NCI-H748 treated with DMSO at 0.1 percent for 48 hours (cell line): ENCODE data around the gene ZBTB4.
A peak's percentile ranks its signal among the peaks of the same experiment; 100 is the strongest.

Experiments
- DNase-seq: peaks from one replicate; lab custom pipeline; 2025; lab: John Stamatoyannopoulos, UW

The ZBTB4 gene

GRCh38 chr17:7440113-7440833, 39.2 kb downstream of the ZBTB4 start:
- peak; percentile 31 for DNase-seq

- no peak for DNase-seq
Measured at GRCh38 chr17:7439462-7440112, 39.8 kb downstream of the ZBTB4 start, which contains the start of gene FGF11. Gene FGF11 (plus strand): TSS chr17:7439512. CDS start chr17:7439621, 109 bp downstream.

DNA sequence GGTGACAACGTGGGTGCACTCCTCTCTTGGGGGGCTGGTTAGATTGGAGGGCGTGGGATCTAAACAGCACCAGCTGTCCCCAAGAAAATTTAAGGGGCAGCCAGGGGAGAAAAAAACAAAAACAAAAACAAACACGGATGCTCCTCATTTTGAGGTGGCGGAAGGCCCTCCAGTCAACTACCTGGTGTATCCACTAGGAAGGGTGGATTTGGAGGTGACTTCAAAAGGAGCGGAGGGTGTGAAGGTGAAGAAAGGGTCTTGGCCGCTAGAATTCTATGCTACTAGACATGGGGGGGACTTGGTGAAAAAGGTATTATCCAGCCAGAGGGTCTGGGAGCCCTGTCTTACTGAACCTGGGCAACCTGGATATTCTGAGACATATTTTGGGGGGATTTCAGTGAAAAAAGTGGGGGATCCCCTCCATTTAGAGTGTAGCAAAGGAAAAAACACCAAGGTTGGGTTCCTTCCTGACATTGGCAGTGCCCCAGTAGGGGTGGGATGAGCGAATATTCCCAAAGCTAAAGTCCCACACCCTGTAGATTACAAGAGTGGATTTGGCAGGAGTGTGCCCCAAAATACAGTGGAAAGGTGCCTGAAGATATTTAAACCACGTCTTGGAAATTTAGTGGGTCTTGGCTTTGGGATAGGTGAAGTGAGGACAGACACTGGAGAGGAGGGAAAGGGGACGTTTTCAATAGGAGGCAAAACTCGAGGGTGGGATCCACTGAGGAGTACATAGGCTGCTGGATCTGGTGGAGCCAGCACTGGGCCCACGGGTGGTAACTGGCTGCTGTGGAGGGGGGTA, 40.6 kb downstream of the ZBTB4 start:
- DNase-seq = no peak

DNA sequence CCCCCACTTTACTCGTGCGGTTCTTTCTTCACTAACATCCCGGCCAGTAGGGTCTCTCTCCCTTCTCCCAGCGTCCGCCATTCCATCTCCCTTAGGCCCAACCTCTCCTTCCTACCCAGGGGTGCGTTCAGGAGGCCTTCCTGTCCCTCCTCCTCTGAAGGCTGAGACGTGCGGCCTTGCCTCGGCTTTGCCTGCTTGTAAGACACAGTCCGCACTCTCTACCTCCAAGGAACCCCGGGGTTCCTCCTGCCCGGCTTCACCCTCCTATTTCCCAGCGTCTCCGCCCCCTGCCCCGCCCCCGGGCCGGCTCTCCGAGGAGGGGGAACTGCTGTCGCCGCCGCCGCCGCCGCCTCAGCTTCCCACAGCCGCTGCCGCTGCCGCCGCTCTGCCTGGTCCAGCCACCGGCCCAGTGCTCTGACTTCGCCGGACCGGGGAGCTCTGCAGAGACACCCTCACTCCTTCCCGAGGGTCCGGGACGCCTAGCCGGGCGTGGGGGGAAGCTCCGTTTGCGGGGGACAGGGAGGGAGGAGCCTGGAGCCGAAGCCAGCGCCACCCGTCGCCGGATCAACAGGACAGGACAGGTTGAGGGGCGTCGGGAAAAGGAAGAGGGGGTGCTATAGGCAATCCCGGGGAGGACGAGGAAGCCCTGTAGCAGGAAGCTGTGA, 41.3 kb downstream of the ZBTB4 start:
- DNase-seq = peak; percentile 60

- DNase-seq = no peak
Measured at GRCh38 chr17:7437369-7437863, 42.0 kb downstream of the ZBTB4 start.

DNA sequence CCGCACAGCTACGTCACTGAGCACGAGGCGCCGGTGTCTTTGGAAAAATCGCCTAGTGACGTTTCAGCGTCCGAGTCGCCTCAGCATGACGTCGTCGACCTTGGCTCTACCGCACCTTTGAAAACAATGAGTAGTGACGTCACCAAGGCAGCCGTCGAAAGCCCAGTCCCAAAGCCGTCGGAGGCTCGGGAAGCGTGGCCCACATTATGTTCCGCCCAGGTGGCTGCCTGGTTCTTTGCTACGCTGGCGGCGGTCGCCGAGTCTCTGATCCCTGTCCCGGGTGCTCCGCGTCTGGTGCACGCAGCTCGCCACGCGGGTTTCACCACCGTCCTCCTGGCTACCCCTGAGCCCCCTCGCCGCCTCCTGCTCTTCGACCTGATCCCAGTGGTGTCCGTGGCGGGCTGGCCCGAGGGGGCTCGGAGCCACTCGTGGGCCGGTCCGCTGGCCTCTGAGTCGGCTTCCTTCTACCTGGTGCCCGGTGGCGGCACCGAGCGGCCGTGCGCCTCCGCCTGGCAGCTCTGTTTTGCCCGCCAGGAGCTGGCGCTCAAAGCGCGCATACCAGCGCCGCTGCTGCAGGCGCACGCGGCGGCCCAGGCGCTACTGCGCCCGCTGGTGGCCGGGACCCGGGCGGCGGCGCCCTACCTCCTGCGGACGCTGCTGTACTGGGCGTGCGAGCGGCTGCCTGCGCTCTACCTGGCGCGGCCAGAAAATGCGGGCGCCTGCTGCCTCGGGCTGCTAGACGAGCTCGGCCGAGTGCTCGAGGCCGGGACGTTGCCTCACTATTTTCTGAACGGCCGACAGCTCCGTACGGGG, 42.7 kb downstream of the ZBTB4 start:
- peak; percentile 78 for DNase-seq

DNA sequence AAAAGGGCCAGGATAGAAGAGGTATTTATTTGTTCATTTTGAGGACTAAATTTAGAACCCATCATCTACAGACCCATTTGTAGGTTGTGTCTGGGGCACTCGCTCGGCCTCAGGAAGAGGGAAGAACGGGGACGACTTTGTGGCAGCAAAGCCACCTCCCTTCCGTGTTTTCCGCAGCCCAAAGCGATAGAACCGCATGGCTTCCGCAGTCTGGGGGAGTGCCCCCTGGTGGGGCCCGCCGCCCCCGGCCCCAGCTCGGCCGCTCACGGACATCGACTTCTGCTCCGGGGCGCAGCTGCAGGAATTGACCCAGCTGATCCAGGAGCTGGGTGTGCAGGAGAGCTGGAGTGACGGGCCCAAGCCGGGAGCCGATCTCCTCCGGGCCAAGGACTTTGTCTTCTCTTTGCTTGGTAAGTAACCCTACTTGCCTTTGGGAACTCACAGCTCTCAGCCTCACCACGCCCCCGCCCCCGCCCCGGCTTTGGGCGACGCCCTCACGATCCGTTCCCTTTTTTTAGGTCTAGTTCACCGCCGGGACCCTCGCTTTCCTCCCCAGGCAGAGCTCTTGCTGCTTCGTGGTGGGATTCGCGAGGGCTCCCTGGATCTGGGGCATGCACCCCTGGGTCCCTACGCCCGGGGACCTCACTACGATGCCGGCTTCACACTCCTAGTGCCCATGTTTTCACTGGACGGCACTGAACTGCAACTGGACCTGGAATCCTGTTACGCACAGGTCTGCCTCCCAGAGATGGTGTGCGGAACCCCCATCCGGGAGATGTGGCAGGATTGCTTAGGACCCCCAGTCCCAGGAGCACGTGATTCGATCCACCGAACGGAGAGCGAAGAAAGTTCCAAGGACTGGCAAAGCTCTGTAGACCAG, 43.5 kb downstream of the ZBTB4 start:
- DNase-seq = peak; percentile 50

DNA sequence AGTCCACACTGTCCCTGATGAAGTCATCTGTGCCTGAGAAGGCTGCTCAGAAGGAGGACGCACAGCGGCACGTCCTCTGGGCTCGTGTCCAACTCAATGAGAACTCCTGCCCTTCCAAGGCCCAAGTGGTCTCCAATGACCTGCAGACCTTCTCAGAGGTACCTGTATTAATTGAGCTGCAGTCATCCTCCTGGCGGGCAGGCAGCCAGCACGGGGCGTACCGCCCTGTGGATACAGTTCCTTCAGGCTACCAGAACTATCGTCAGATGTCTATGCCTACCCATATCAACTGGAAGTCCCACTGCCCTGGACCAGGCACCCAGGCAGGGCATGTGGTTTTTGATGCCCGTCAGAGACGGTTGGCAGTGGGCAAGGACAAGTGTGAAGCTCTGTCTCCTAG, 47.1 kb downstream of the ZBTB4 start:
- DNase-seq = no peak

DNA sequence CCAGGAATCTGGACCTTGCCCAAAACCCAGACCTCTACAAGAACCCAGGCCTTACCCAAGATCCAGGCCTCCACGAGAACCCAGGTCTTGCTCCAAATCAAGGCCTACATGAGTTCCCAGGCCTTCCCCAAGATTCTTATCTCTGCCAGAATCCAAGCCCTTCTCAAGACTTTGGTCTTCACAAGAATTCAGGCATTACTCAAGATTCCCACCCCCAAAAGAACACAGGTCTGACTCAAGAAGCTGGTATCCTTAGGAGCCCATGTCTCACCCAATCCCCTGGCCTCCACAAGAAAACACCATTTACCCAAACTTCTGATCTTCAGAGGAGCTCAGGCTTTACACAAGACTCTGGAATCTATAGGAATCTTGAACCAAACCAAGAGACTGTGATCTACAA, 48.2 kb downstream of the ZBTB4 start:
- DNase-seq = no peak

- DNase-seq = no peak
Measured at GRCh38 chr17:7429722-7430121, 49.7 kb downstream of the ZBTB4 start.

DNA sequence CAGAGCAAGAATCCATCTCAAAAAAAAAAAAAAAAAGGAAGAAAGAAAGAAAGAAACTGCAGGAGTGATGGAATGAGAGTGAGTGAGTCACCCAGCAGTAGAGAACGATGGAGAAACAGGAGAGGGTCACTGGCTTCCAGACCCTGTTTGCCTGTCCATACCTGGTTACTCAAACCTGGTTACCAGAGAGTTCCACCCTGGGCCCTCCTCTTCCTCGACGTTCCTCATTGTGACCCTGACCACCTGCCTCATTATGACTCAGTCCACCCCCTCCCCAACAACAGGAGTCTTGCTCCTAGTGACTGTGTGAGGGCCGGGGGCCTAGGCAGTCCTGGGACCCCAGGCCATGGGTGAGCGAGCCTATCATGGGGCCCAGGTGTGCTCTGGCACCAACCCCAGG, 50.9 kb downstream of the ZBTB4 start, which contains the start of gene SPEM3:
Gene SPEM3 (plus strand): TSS at position 301 of the 400 bp plus-strand sequence. CDS start 46 bp downstream, at position 347.
- DNase-seq = no peak

DNA sequence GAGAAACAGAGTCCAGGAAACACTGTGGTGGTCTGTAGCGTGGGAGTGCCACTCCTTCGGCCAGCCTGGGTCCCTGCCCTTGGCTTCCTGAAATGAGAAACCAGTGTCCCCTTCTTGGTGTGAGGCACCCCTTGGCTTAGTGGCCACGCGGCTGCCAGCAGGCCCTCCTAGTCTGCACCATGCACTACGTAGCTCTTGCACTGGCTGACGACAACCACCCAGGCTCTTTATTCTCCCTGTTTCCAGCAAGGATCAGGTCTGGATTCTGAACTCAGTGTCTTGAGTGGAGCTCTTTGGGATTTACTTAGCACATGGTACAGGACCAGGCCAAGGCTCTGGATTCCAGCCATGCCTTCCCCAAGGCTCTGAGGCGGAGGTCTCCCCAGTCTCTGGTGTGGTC, 51.9 kb downstream of the ZBTB4 start:
- no peak for DNase-seq

DNA sequence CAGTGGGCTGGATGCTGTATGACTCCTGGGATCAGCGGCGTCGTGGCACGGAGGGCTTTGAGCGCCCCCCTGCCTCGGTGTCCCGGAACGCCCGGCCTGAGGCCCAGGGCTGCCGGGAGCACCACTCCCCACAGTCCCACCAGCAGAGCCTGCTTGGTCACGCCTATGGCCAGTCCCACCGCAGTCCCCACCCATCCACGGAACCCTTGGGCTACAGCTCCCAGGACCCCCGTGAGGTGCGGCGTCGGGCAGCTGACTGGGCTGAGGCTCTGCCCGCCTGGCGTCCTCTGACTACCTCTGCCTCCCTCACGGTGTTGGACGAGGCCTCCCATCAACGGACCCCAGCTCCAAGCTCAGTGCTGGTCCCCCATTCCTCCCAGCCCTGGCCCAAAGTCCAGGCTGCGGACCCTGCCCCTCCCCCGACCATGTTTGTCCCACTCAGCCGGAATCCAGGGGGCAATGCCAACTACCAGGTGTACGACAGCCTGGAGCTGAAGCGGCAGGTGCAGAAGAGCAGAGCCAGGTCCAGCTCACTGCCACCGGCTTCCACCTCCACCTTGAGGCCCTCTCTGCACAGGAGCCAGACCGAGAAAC, 52.4 kb downstream of the ZBTB4 start:
- no peak for DNase-seq

- DNase-seq = no peak
Measured at GRCh38 chr17:7426203-7426863, 53.1 kb downstream of the ZBTB4 start.

DNA sequence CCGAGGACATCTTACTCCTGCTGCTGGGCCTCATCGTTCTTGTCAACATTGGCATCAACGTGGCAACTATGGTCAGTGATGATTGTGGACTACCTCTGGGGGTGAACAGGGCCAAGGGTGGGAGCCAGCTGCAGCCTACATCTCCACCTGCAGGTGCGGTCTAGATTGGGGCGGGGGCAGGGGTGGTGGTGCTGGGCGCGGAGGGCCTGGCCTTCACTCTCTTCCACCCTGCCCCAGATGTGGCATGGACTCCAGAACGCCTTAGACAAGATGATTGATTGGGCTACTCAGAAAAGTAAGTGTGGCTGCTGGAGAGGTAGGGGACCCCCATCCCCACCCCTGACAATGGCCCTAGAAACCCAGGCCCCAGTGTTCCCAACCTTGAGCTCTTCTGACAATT, 53.7 kb downstream of the ZBTB4 start:
- DNase-seq = no peak

- no peak for DNase-seq
Measured at GRCh38 chr17:7425316-7425715, 54.1 kb downstream of the ZBTB4 start, which contains the start of gene SPEM2. Gene SPEM2 (plus strand): TSS chr17:7425616. CDS start chr17:7425689, 73 bp downstream.

DNA sequence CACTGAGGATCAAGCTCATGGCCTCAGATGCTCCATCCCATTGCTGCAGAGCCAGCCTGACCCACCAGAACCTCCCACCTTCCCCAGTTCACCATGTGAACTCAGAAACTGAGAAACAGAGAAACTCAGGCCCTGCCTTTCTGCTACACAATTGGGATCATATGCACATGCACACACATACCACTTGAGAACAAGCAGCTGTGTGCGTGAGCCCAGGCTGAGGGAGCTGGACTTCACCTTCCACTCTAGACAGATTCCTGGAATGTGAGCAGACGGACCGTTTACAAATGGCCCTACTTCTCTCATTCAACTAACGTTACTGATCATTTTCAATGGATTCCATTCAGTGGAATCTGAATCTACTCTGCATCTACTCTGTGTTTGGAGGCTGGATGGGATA, 55.8 kb downstream of the ZBTB4 start:
- no peak for DNase-seq

DNA sequence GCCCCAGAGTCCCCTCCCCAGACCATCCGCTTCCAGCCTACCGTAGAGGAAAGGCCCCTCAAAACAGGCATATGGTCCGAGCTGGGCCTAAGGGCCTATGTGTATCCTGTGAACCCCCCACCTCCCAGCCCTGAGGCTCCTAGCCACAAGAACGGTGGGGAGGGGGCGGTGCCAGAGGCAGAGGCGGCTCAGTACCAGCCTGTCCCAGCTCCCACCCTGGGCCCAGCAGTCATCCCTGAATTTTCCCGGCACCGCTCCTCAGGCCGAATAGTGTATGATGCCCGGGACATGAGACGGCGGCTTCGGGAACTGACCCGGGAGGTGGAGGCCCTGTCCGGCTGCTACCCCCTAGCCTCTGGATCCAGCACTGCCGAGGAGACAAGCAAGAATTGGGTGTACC, 58.2 kb downstream of the ZBTB4 start:
- DNase-seq = no peak
